ENCODE results near the gene CAPN8.

CAPN8 gene

GRCh38 chr1:223710179-223711133 is 45.0 kb upstream of the CAPN8 start:
- no peaks in the 10 kb centered on the region for H3K36me3 ChIP-seq (ENCODE audit: control insufficient read depth, insufficient read depth, low read length)
- no peak overlapping the region for H3K4me3 ChIP-seq (ENCODE audit: insufficient read depth, low read depth, low read length, poor library complexity, severe bottlenecking)
- DNase-seq: no peak
- no peaks in the 10 kb centered on the region for H3K27me3 ChIP-seq (replicated peaks; ENCODE audit: control insufficient read depth, insufficient read depth, low read length, poor library complexity, severe bottlenecking)
- no peaks in the 10 kb centered on the region for H3K9me3 ChIP-seq (ENCODE audit: control insufficient read depth, low read length)
- H3K4me1 ChIP-seq (ENCODE audit: control insufficient read depth, insufficient read depth, low read length, poor library complexity, severe bottlenecking): peaks cover 32% of the 10 kb centered on the region
- no peak overlapping the region for H3K27ac ChIP-seq (ENCODE audit: insufficient read depth, low read length, poor library complexity, severe bottlenecking)

- no peak for DNase-seq
- Histone ChIP-seq H3K27me3 (replicated peaks; ENCODE audit: control insufficient read depth, insufficient read depth, low read length, poor library complexity, severe bottlenecking) (no peaks in the 10 kb centered on the region), H3K4me1 (ENCODE audit: control insufficient read depth, insufficient read depth, low read length, poor library complexity, severe bottlenecking) (peaks cover 23% of the 10 kb centered on the region), H3K36me3 (ENCODE audit: control insufficient read depth, insufficient read depth, low read length) (no peaks in the 10 kb centered on the region), H3K27ac (ENCODE audit: insufficient read depth, low read length, poor library complexity, severe bottlenecking) (no peak overlapping the region), H3K4me3 (ENCODE audit: insufficient read depth, low read depth, low read length, poor library complexity, severe bottlenecking) (no peak overlapping the region), H3K9me3 (ENCODE audit: control insufficient read depth, low read length) (no peaks in the 10 kb centered on the region)
These were observed 44.1 kb upstream of the CAPN8 start for GRCh38 chr1:223709598-223709997.

GRCh38 chr1:223708651-223709268 is 43.3 kb upstream of the CAPN8 start:
- Histone ChIP-seq H3K4me3 (ENCODE audit: insufficient read depth, low read depth, low read length, poor library complexity, severe bottlenecking) (no peak overlapping the region), H3K9me3 (ENCODE audit: control insufficient read depth, low read length) (no peaks in the 10 kb centered on the region), H3K4me1 (ENCODE audit: control insufficient read depth, insufficient read depth, low read length, poor library complexity, severe bottlenecking) (peaks cover 15% of the 10 kb centered on the region), H3K27me3 (replicated peaks; ENCODE audit: control insufficient read depth, insufficient read depth, low read length, poor library complexity, severe bottlenecking) (no peaks in the 10 kb centered on the region), H3K27ac (ENCODE audit: insufficient read depth, low read length, poor library complexity, severe bottlenecking) (no peak overlapping the region), H3K36me3 (ENCODE audit: control insufficient read depth, insufficient read depth, low read length) (no peaks in the 10 kb centered on the region)
- DNase-seq: no peak

GRCh38 chr1:223708001-223708359 is 42.5 kb upstream of the CAPN8 start:
- no peak for DNase-seq
- no peaks in the 10 kb centered on the region for H3K36me3 ChIP-seq (ENCODE audit: control insufficient read depth, insufficient read depth, low read length)
- no peak overlapping the region for H3K27ac ChIP-seq (ENCODE audit: insufficient read depth, low read length, poor library complexity, severe bottlenecking)
- no peaks in the 10 kb centered on the region for H3K9me3 ChIP-seq (ENCODE audit: control insufficient read depth, low read length)
- H3K27me3 ChIP-seq (replicated peaks; ENCODE audit: control insufficient read depth, insufficient read depth, low read length, poor library complexity, severe bottlenecking): no peaks in the 10 kb centered on the region
- peaks cover 7% of the 10 kb centered on the region for H3K4me1 ChIP-seq (ENCODE audit: control insufficient read depth, insufficient read depth, low read length, poor library complexity, severe bottlenecking)
- no peak overlapping the region for H3K4me3 ChIP-seq (ENCODE audit: insufficient read depth, low read depth, low read length, poor library complexity, severe bottlenecking)

GRCh38 chr1:223707256-223708000 is 41.9 kb upstream of the CAPN8 start:
- Histone ChIP-seq H3K4me1 (ENCODE audit: control insufficient read depth, insufficient read depth, low read length, poor library complexity, severe bottlenecking) (peaks cover 5% of the 10 kb centered on the region), H3K27me3 (replicated peaks; ENCODE audit: control insufficient read depth, insufficient read depth, low read length, poor library complexity, severe bottlenecking) (no peaks in the 10 kb centered on the region), H3K9me3 (ENCODE audit: control insufficient read depth, low read length) (no peaks in the 10 kb centered on the region), H3K27ac (ENCODE audit: insufficient read depth, low read length, poor library complexity, severe bottlenecking) (no peak overlapping the region), H3K4me3 (ENCODE audit: insufficient read depth, low read depth, low read length, poor library complexity, severe bottlenecking) (no peak overlapping the region), H3K36me3 (ENCODE audit: control insufficient read depth, insufficient read depth, low read length) (no peaks in the 10 kb centered on the region)
- no peak for DNase-seq

- no peak overlapping the region for H3K4me3 ChIP-seq (ENCODE audit: insufficient read depth, low read depth, low read length, poor library complexity, severe bottlenecking)
- H3K4me1 ChIP-seq (ENCODE audit: control insufficient read depth, insufficient read depth, low read length, poor library complexity, severe bottlenecking): no peaks in the 10 kb centered on the region
- no peak overlapping the region for H3K27ac ChIP-seq (ENCODE audit: insufficient read depth, low read length, poor library complexity, severe bottlenecking)
- no peaks in the 10 kb centered on the region for H3K9me3 ChIP-seq (ENCODE audit: control insufficient read depth, low read length)
- H3K36me3 ChIP-seq (ENCODE audit: control insufficient read depth, insufficient read depth, low read length): no peaks in the 10 kb centered on the region
- no peak for DNase-seq
- no peaks in the 10 kb centered on the region for H3K27me3 ChIP-seq (replicated peaks; ENCODE audit: control insufficient read depth, insufficient read depth, low read length, poor library complexity, severe bottlenecking)
These were observed 40.8 kb upstream of the CAPN8 start for GRCh38 chr1:223706077-223706973.

- no peaks in the 10 kb centered on the region for H3K9me3 ChIP-seq (ENCODE audit: control insufficient read depth, low read length)
- no peak overlapping the region for H3K27ac ChIP-seq (ENCODE audit: insufficient read depth, low read length, poor library complexity, severe bottlenecking)
- H3K4me3 ChIP-seq (ENCODE audit: insufficient read depth, low read depth, low read length, poor library complexity, severe bottlenecking): no peak overlapping the region
- no peak for DNase-seq
- no peaks in the 10 kb centered on the region for H3K27me3 ChIP-seq (replicated peaks; ENCODE audit: control insufficient read depth, insufficient read depth, low read length, poor library complexity, severe bottlenecking)
- H3K36me3 ChIP-seq (ENCODE audit: control insufficient read depth, insufficient read depth, low read length): no peaks in the 10 kb centered on the region
- H3K4me1 ChIP-seq (ENCODE audit: control insufficient read depth, insufficient read depth, low read length, poor library complexity, severe bottlenecking): no peaks in the 10 kb centered on the region
These were observed 39.7 kb upstream of the CAPN8 start for GRCh38 chr1:223704921-223705878.

GRCh38 chr1:223703668-223704013 is 38.1 kb upstream of the CAPN8 start:
- H3K4me3 ChIP-seq (ENCODE audit: insufficient read depth, low read depth, low read length, poor library complexity, severe bottlenecking): no peak overlapping the region
- H3K4me1 ChIP-seq (ENCODE audit: control insufficient read depth, insufficient read depth, low read length, poor library complexity, severe bottlenecking): no peaks in the 10 kb centered on the region

More at GRCh38 chr1:223703668-223704013, 38.1 kb upstream of the CAPN8 start:
- H3K9me3 ChIP-seq (ENCODE audit: control insufficient read depth, low read length): no peaks in the 10 kb centered on the region
- H3K27ac ChIP-seq (ENCODE audit: insufficient read depth, low read length, poor library complexity, severe bottlenecking): no peak overlapping the region
- H3K36me3 ChIP-seq (ENCODE audit: control insufficient read depth, insufficient read depth, low read length): no peaks in the 10 kb centered on the region
- DNase-seq: no peak
- H3K27me3 ChIP-seq (replicated peaks; ENCODE audit: control insufficient read depth, insufficient read depth, low read length, poor library complexity, severe bottlenecking): no peaks in the 10 kb centered on the region

Data from effector memory CD4-positive, alpha-beta T cell (primary cell).